Liver (tissue), 9 donors: ENCODE results near the gene S100A11. TPM values are rescaled to one million over a fixed set of nuclear protein-coding genes. Genes with fewer than 3 reads are reported as not detected.

ENCODE experiments used
- DNase-seq: peaks from one replicate; pipeline ENCODE4 v3.0.0-alpha.2; 2017; ENCODE audit warnings: low spot score
- H3K27ac ChIP-seq, 2 donors: one replicate each; pipeline ENCODE4 v1.7.0; 2013; ENCODE audit warnings: inconsistent platforms in 2 of 2, low read length in 2 of 2, control low read depth in 1 of 2, low read depth in 1 of 2, mild to moderate bottlenecking in 1 of 2
- H3K27me3 ChIP-seq, 4 donors: one replicate each; pipeline versions ENCODE4 v1.6.1 to v1.7.0; 2013; ENCODE audit warnings: low read length in 3 of 4, inconsistent platforms in 1 of 4, mild to moderate bottlenecking in 1 of 4, moderate library complexity in 1 of 4; ENCODE audit not compliant: control insufficient read depth in 4 of 4, insufficient read depth in 4 of 4
- H3K36me3 ChIP-seq, 4 donors: one replicate each; pipeline versions ENCODE4 v1.6.1 to v1.7.0; 2013; ENCODE audit warnings: low read length in 3 of 4, mild to moderate bottlenecking in 3 of 4, low read depth in 1 of 4, moderate library complexity in 1 of 4; ENCODE audit not compliant: control insufficient read depth in 4 of 4, insufficient read depth in 3 of 4
- H3K4me1 ChIP-seq, 4 donors: one replicate each; pipeline versions ENCODE4 v1.6.1 to v1.7.0; 2013; ENCODE audit warnings: low read length in 3 of 4, mild to moderate bottlenecking in 3 of 4, moderate library complexity in 1 of 4; ENCODE audit not compliant: control insufficient read depth in 4 of 4, insufficient read depth in 4 of 4
- H3K4me3 ChIP-seq, 3 donors: one replicate each; pipeline versions ENCODE4 v1.6.1 to v1.7.0; 2013; ENCODE audit warnings: low read length in 3 of 3, control low read depth in 1 of 3, low read depth in 1 of 3, mild to moderate bottlenecking in 1 of 3
- H3K9ac ChIP-seq, 2 donors: one replicate each; pipeline ENCODE4 v1.7.0; 2013; ENCODE audit warnings: low read length in 2 of 2, mild to moderate bottlenecking in 2 of 2, moderate library complexity in 2 of 2, control low read depth in 1 of 2, low read depth in 1 of 2
- H3K9me3 ChIP-seq, 4 donors: one replicate each; pipeline versions ENCODE4 v1.6.1 to v1.7.0; 2013; ENCODE audit warnings: low read length in 3 of 4; ENCODE audit not compliant: control insufficient read depth in 4 of 4
- ATF3 ChIP-seq: IDR thresholded peaks from 2 replicates; pipeline ENCODE4 v1.6.1; 2016; ENCODE audit warnings: antibody characterized with exemption
- CTCF ChIP-seq: fragments of 150-350 bp; IDR thresholded peaks from 2 replicates; pipeline ENCODE4 v1.5.1; 2017; ENCODE audit warnings: improper control_type of control experiment, low read depth, low read length; ENCODE audit not compliant: missing input control
- EGR1 ChIP-seq, 2 donors: IDR thresholded peaks; 2 replicates each; pipeline ENCODE4 v1.6.1; 2016 to 2018; ENCODE audit warnings: antibody characterized with exemption in 2 of 2, low read depth in 2 of 2
- FOXA2 ChIP-seq: IDR thresholded peaks from 2 replicates; pipeline ENCODE4 v1.6.1; 2016; ENCODE audit warnings: antibody characterized with exemption
- HNF4A ChIP-seq, 2 donors: conservative IDR thresholded peaks; 2 replicates each; pipeline ENCODE4 v1.6.1; 2016; ENCODE audit warnings: antibody characterized with exemption in 2 of 2, mild to moderate bottlenecking in 2 of 2
- HNF4G ChIP-seq: IDR thresholded peaks from 2 replicates; pipeline ENCODE4 v1.6.1; 2016; ENCODE audit warnings: antibody characterized with exemption
- JUND ChIP-seq, 2 donors: IDR thresholded peaks; 2 replicates each; pipeline ENCODE4 v1.6.1; 2016; ENCODE audit warnings: antibody characterized with exemption in 2 of 2
- MAX ChIP-seq: IDR thresholded peaks from 2 replicates; pipeline ENCODE4 v1.6.1; 2016; ENCODE audit warnings: antibody characterized with exemption
- NR2F2 ChIP-seq: IDR thresholded peaks from 2 replicates; pipeline ENCODE4 v1.6.1; 2016; ENCODE audit warnings: antibody characterized with exemption
- RAD21 ChIP-seq, 2 donors: IDR thresholded peaks; 2 replicates each; pipeline ENCODE4 v1.6.1; 2016; ENCODE audit warnings: antibody characterized with exemption in 2 of 2, mild to moderate bottlenecking in 2 of 2
- REST ChIP-seq: IDR thresholded peaks from 2 replicates; pipeline ENCODE4 v1.6.1; 2016; ENCODE audit warnings: antibody characterized with exemption, mild to moderate bottlenecking
- RXRA ChIP-seq, 2 donors: IDR thresholded peaks; 2 replicates each; pipeline ENCODE4 v1.6.1; 2017 to 2018; ENCODE audit warnings: antibody characterized with exemption in 2 of 2, mild to moderate bottlenecking in 1 of 2
- SP1 ChIP-seq: IDR thresholded peaks from 2 replicates; pipeline ENCODE4 v1.6.1; 2018; ENCODE audit warnings: antibody characterized with exemption, mild to moderate bottlenecking
- TAF1 ChIP-seq: conservative IDR thresholded peaks from 2 replicates; pipeline ENCODE4 v1.6.1; 2016; ENCODE audit warnings: antibody characterized with exemption, mild to moderate bottlenecking
- ZBTB33 ChIP-seq: IDR thresholded peaks from 2 replicates; pipeline ENCODE4 v1.6.1; 2016; ENCODE audit warnings: antibody characterized with exemption
- WGBS: extraction: QIAGEN DNeasy Blood & Tissue Kit; methylation state at CpG from one replicate; pipeline ENCODE4 v1.1.7; 2013; 5-methylcytosine and 5-hydroxymethylcytosine counted together
- polyA plus RNA-seq, 2 donors: library from polyadenylated mRNA; stranded (reverse) in 1 of 2; unstranded in 1 of 2; fragments of 200-250 nt in 1 of 2; fragments of >200 nt in 1 of 2; fragmentation: Nextera tagmentation in 1 of 2; extraction: Ambion mirVana in 1 of 2; gene quantifications; one replicate each; pipeline versions ENCODE4 v1.2.1 to v1.2.3, GENCODE V29; 2013 to 2015
- total RNA-seq, 2 donors: library from RNA; depleted of rRNA; stranded (reverse); fragments of >200 nt; gene quantifications; one replicate each; pipeline ENCODE4 v1.2.3, GENCODE V29; 2014
- donor health status: healthy.
- donor health status: healthy.
- donor health status: healthy.
- donor health status: healthy.
- donor health status: healthy.

S100A11 gene
- total and polyA plus RNA-seq, 4 donors = 9.9 to 76.1 (median 31.0) TPM

GRCh38 chr1:152067929-152068328, 31.1 kb upstream of the S100A11 start:
- no peak for TF ChIP-seq ATF3
- no peak overlapping the region for H3K9ac ChIP-seq
- 62% methylated on average over 1 of the region's 1 CpG for WGBS
- H3K36me3 ChIP-seq = no peaks in the 10 kb centered on the region
- no peak overlapping the region for H3K27ac ChIP-seq
- no peak for DNase-seq
- no peak overlapping the region for H3K4me3 ChIP-seq
- no peaks in the 10 kb centered on the region for H3K9me3 ChIP-seq
- H3K4me1 ChIP-seq = no peaks in the 10 kb centered on the region
- peaks cover 0 to 3% (median 1%) of the 10 kb centered on the region in 4 donors for H3K27me3 ChIP-seq

- TF ChIP-seq MAX = no peak
- TF ChIP-seq RAD21 (IDR thresholded peaks at IDR 0.05) = no peak
- TF ChIP-seq RXRA (IDR thresholded peaks at IDR 0.05) = no peak
- TF ChIP-seq FOXA2 = no peak
- no peak for TF ChIP-seq TAF1
- no peak for TF ChIP-seq ATF3
- TF ChIP-seq SP1 = no peak
- no peak for TF ChIP-seq JUND (IDR thresholded peaks at IDR 0.05)
- TF ChIP-seq ZBTB33 = no peak
- TF ChIP-seq CTCF = no peak
- no peak for TF ChIP-seq HNF4G
- no peak for TF ChIP-seq HNF4A (conservative IDR thresholded peaks at IDR 0.05)
- no peak for TF ChIP-seq REST
- no peak for TF ChIP-seq NR2F2
- TF ChIP-seq EGR1 (IDR thresholded peaks at IDR 0.05; ENCODE audit: low read depth in 2 of 2) = no peak
- Histone ChIP-seq H3K27ac (no peak overlapping the region), H3K9me3 (no peaks in the 10 kb centered on the region), H3K36me3 (no peaks in the 10 kb centered on the region), H3K9ac (no peak overlapping the region), H3K4me3 (no peak overlapping the region), H3K4me1 (no peaks in the 10 kb centered on the region), H3K27me3 (peaks cover 0 to 3% (median 1%) of the 10 kb centered on the region in 4 donors)
- no peak for DNase-seq
Observed at GRCh38 chr1:152067150-152067549, 30.3 kb upstream of the S100A11 start.
